RWPE1 (cell line): Measurements from ENCODE around the gene VPS13D.

Experiments
- CTCF ChIA-PET: fragments of 350-600 bp; sonication (Branson Sonifier 250); formaldehyde crosslinking; extraction: SDS; loops from one replicate; lab custom pipeline; 2021; lab: Yijun Ruan, JAX
- POLR2A ChIA-PET: fragments of 400-600 bp; formaldehyde crosslinking; extraction: SDS; loops from one replicate; lab custom pipeline; 2020; ENCODE audit warnings: antibody characterized with exemption; ENCODE audit not compliant: low non-redundant PET; lab: Yijun Ruan, JAX
- DNase-seq: peaks from one replicate; pipeline ENCODE4 v3.0.0; 2012; ENCODE audit warnings: low spot score
- H3K27ac ChIP-seq: fragments of 450-650 bp; 2 replicates; pipeline ENCODE4 v1.5.1; 2017
- TF ChIP-seq, protein P1 (sequence below): fragments of 450-650 bp; conservative IDR thresholded peaks from 2 replicates; pipeline ENCODE4 v1.5.1; 2017; ENCODE audit warnings: low read depth, mild to moderate bottlenecking

The VPS13D gene

DNA sequence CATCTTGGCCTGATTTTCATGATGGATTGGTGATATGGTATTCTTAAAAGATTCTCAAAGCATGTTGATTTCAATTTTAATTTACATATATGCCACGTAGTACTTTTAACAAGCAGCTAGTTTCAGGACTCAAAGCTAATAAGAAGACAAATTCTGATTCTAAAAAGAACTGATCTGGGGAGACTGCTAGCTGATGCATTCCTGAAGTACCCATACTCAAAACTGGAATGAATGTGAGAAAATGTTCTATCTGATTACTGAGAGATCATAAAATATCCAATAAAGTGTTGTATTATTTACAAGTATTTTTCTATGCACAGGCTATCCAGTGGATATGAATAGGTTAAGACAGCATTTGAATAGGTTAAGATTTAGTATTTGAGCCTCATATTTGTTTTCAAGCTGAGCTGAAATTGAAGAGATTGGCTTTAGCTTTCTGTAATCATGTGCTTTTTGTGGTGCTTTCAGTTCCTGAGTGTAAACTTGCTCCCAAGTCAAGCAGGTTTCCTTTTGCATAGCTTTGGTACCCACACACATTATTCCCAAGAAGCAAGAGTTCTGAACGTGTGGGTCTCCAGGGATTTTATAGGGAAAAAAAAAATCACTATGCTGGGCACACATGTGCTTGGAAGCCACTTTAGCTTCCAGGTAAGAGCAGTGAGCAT lies 114.1 kb downstream of the VPS13D start:
- no peak for DNase-seq
- TF ChIP-seq, protein P1, sequence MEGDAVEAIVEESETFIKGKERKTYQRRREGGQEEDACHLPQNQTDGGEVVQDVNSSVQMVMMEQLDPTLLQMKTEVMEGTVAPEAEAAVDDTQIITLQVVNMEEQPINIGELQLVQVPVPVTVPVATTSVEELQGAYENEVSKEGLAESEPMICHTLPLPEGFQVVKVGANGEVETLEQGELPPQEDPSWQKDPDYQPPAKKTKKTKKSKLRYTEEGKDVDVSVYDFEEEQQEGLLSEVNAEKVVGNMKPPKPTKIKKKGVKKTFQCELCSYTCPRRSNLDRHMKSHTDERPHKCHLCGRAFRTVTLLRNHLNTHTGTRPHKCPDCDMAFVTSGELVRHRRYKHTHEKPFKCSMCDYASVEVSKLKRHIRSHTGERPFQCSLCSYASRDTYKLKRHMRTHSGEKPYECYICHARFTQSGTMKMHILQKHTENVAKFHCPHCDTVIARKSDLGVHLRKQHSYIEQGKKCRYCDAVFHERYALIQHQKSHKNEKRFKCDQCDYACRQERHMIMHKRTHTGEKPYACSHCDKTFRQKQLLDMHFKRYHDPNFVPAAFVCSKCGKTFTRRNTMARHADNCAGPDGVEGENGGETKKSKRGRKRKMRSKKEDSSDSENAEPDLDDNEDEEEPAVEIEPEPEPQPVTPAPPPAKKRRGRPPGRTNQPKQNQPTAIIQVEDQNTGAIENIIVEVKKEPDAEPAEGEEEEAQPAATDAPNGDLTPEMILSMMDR = no peak
- H3K27ac ChIP-seq = no peak overlapping the region
- ChIA-PET POLR2A (no interaction called here), CTCF (no interaction called here)

DNA sequence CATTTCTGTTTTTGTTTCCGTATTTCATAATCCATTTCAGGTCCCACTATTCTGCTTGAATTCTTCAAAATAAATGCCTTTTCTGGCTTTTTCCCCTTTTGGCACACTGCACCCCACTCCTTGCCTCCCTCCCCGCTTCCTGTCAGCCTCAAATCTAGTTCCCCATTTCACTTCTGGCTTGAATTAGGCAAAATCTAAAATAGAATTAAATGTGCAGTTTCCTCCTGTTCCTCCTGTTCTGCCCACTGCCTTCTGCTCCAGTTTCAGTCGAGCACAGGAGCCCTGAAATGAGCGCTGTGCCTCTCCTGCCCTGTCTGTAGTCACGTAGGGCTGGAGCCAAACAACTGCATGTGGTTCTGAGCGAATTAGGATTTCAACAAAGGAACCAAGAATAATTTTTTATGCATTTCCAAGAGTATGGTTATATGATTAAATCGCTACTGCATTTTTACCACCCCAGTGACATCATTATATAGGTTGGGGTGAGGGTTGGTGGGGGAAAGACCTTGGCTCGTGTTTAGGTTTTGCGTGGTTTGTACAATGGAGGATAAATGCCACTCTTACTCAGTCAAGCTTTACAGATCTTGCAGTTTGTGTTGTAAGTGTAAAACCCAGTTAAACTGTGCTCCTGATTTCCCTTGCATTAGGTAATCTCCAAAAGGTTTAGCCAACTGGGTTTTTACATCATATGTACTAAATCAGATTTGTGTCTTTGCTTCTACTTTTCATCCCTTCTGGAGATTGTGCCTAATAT lies 114.9 kb downstream of the VPS13D start:
- ChIA-PET POLR2A (no interaction called here), CTCF (no interaction called here)
- TF ChIP-seq, protein P1 = no peak
- DNase-seq = no peak
- no peak overlapping the region for H3K27ac ChIP-seq

DNA sequence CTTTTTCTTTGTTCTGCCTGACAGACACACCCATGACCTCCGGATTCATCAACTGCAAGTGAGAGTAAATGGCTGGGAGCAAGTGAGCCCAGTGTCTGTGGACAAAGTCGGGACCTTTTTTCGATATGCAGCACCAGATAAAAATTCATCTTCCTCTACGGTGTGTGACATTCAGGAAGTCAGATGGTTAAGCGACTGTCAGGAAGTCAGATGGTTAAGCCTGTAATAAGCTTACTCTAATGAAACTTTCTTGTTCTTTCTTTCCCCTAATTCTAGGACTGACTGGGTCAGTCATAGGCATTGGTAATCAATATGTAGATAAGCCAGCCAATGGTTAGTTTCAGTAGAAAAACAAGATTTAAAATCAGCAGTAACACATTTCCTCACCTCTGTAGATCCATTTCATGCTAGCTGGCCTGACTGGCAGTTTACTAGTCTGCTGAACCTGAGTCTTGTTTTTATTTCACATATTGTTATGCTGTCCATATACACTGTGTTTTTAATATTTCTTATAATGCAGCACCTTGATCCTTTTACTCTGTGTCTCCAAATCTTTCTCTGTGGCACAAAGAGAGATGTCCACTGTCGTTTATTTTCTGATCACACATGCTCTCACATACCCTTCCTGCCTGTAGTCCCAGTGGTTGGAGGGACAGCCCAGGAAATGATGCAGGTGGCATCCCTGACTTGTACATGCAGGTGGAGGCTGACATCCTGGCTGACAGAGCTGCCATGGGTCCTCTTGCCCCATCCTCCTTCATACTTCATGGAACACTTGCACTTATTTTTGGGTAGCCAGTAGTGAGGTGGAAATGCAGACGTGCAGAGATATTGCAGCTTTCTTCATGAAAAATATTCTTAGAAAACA lies 115.8 kb downstream of the VPS13D start:
- H3K27ac ChIP-seq = no peak overlapping the region
- CTCF ChIA-PET = interaction anchor here (0.6 kb wide), 2 partner anchors 298 to 415 kb away, joined by 3 to 4 read pairs; no protein-coding TSS in a partner anchor
- POLR2A ChIA-PET = no interaction called here
- DNase-seq = no peak
- TF ChIP-seq, protein P1 = no peak

DNA sequence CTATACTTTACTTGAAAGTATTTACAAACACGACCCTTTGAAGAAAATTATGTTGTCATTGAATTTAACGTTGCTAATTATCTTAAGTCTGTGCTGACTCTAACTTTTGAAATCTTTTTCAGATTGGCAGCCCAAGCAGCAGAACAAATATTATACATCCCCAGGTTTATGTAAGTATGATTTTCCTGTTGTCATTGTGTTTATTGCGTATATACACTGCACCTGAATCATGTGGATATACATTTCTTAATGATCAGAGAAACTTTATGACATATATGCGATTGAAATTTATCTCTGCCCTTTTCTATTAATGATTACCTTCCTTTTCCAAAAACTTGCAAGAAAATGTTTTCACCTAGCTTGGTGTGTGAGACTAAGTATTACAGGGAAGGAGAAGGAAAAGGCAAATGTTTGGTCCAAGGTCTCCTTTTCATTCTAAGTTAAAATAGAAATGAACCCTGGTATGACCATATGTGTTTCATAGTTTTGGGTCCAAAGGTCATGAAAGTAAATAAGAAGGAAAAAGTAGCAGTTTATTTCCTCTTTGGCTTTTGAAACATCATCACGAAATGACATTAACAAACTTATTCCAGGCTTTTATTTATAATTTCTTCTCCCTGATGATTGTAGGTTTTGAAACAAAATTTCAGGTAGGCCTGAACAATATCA lies 116.8 kb downstream of the VPS13D start:
- CTCF ChIA-PET = no interaction called here

GRCh38 chr1:12348113-12348512 lies 118.3 kb downstream of the VPS13D start:
- POLR2A ChIA-PET = no interaction called here
- H3K27ac ChIP-seq = no peak overlapping the region
- DNase-seq = no peak
- CTCF ChIA-PET = no interaction called here
- TF ChIP-seq, protein P1 = no peak

More for the DNA sequence above, 116.8 kb downstream of the VPS13D start:
- TF ChIP-seq, protein P1 = no peak
- no peak overlapping the region for H3K27ac ChIP-seq
- POLR2A ChIA-PET = no interaction called here
- no peak for DNase-seq

DNA sequence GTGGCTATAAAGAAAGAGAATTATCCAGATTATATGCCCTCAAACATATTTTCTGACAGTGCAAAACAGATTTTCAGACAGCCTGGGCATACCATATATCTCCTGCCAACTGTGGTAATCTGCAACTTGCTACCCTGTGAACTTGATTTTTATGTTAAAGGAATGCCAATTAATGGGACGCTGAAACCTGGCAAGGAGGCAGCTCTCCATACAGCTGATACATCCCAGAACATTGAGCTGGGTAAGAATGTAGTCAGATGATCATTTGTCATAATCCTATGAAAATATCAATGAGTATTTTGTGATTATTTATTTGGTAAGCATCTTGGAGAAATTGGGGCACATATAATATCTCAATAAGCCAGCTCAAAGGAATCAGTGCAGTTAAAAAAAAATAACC lies 124.2 kb downstream of the VPS13D start:
- ChIA-PET POLR2A (no interaction called here), CTCF (interaction anchor here (0.6 kb wide), 1 partner anchor 302 kb away, joined by 4 read pairs; no protein-coding TSS in a partner anchor)
- TF ChIP-seq, protein P1 = no peak
- no peak overlapping the region for H3K27ac ChIP-seq
- DNase-seq = no peak
